HCT116 (cell line): ENCODE results near the gene ADARB1. TPM values are rescaled to one million over a fixed set of nuclear protein-coding genes. Genes with fewer than 3 reads are reported as not detected.

ENCODE experiments used
- ATAC-seq: fragments of 200-7000 bp; cut with Tn5 transposase; 2 replicates; pipeline ENCODE4 v1.9.1; 2020; ENCODE audit warnings: mild to moderate bottlenecking, moderate library complexity
- BruUV-seq: library from RNA; stranded (reverse); fragments of 400-500 nt; replicated peaks from 2 replicates; lab custom pipeline; 2021; lab: Mats Ljungman, UMichigan
- CTCF ChIA-PET: fragments of 300-600 bp; sonication (Branson Sonifier 250); formaldehyde crosslinking; loops from one replicate; lab custom pipeline; 2021; ENCODE audit warnings: antibody characterized with exemption; lab: Charles Lee
- POLR2A ChIA-PET: fragments of 300-600, 350-600 bp; sonication (Branson Sonifier 250); formaldehyde crosslinking; loops from one replicate; lab custom pipeline; 2021; ENCODE audit warnings: antibody characterized with exemption; lab: Charles Lee
- RAD21 ChIA-PET, 2 experiments: fragments of 300-600 bp; sonication (Branson Sonifier 250); formaldehyde crosslinking; loops; one replicate each; lab custom pipeline; 2023; ENCODE audit warnings: low total read pairs in 2 of 2; ENCODE audit not compliant: uncharacterized antibody in 2 of 2, unreplicated experiment in 2 of 2, low non-redundant PET in 1 of 2; lab: Charles Lee
- DNase-seq: peaks from one replicate; pipeline ENCODE4 v3.0.0-alpha.2; 2010; ENCODE audit warnings: low read depth, low spot score
- H2AFZ ChIP-seq: fragments of 200-600 bp; shearing (Covaris generic), sonication (generic); 2 replicates; pipeline ENCODE4 v1.6.1; 2017; ENCODE audit warnings: low read depth, mixed run types, mixed read lengths, antibody characterized with exemption, low read length; ENCODE audit not compliant: poor library complexity, severe bottlenecking
- H3K27ac ChIP-seq: 2 replicates; pipeline ENCODE4 v1.5.1; 2012; ENCODE audit warnings: low read depth, low read length
- H3K27me3 ChIP-seq: fragments of 200-600 bp; sonication (generic); 2 replicates; pipeline ENCODE4 v1.6.1; 2016; ENCODE audit warnings: mixed run types, low read length, mixed read lengths; ENCODE audit not compliant: insufficient read depth
- H3K36me3 ChIP-seq, 2 experiments: fragments of 200-500 bp in 1 of 2; fragments of 200-600 bp in 1 of 2; sonication (Bioruptor generic) in 1 of 2; sonication (generic) in 1 of 2; 2 replicates each; pipeline versions ENCODE4 v1.5.1 to v1.6.1; 2014 to 2016; ENCODE audit warnings: low read length in 2 of 2, inconsistent platforms in 1 of 2, mixed read lengths in 1 of 2, mixed run types in 1 of 2; ENCODE audit not compliant: insufficient read depth in 2 of 2, control insufficient read depth in 1 of 2
- H3K4me1 ChIP-seq, 2 experiments: fragments of 200-600 bp in 1 of 2; sonication (generic) in 1 of 2; 2 replicates each; pipeline versions ENCODE4 v1.5.1 to v1.6.1; 2012 to 2017; ENCODE audit warnings: low read length in 2 of 2, inconsistent platforms in 1 of 2, mild to moderate bottlenecking in 1 of 2, mixed read lengths in 1 of 2, mixed run types in 1 of 2, moderate library complexity in 1 of 2; ENCODE audit not compliant: insufficient read depth in 2 of 2, control insufficient read depth in 1 of 2
- H3K4me2 ChIP-seq: fragments of 200-600 bp; sonication (generic); 2 replicates; pipeline ENCODE4 v1.6.1; 2017; ENCODE audit warnings: mixed run types, low read length, mixed read lengths
- H3K4me3 ChIP-seq, 2 experiments: fragments of 200-600 bp in 1 of 2; sonication (generic) in 1 of 2; replicated peaks in 1 of 2; 2 replicates each; pipeline ENCODE4 v1.5.1; 2011 to 2016; ENCODE audit warnings: low read length in 2 of 2, control low read depth in 1 of 2, low read depth in 1 of 2, mild to moderate bottlenecking in 1 of 2, mixed read lengths in 1 of 2, mixed run types in 1 of 2
- H3K79me2 ChIP-seq: fragments of 200-600 bp; sonication (generic); 2 replicates; pipeline ENCODE4 v1.6.1; 2017; ENCODE audit warnings: mild to moderate bottlenecking, mixed run types, low read length, moderate library complexity, mixed read lengths; ENCODE audit not compliant: insufficient read depth
- H3K9ac ChIP-seq: fragments of 200-600 bp; sonication (generic); 2 replicates; pipeline ENCODE4 v1.6.1; 2016; ENCODE audit warnings: low read length, mixed read lengths
- H3K9me2 ChIP-seq: fragments of 200-600 bp; sonication (generic), shearing (Covaris generic); 2 replicates; pipeline ENCODE4 v1.6.1; 2017; ENCODE audit warnings: mixed run types, mild to moderate bottlenecking, moderate library complexity; ENCODE audit not compliant: insufficient read depth
- H3K9me3 ChIP-seq, 2 experiments: fragments of 200-500 bp in 1 of 2; fragments of 200-600 bp in 1 of 2; sonication (Bioruptor generic) in 1 of 2; sonication (generic) in 1 of 2; 2 replicates each; pipeline ENCODE4 v1.6.1; 2014 to 2017; ENCODE audit warnings: low read length in 2 of 2, mixed read lengths in 2 of 2, inconsistent platforms in 1 of 2, low read depth in 1 of 2, mild to moderate bottlenecking in 1 of 2, mixed run types in 1 of 2, moderate library complexity in 1 of 2; ENCODE audit not compliant: control insufficient read depth in 1 of 2, insufficient read depth in 1 of 2
- H4K20me1 ChIP-seq: fragments of 200-600 bp; sonication (generic), shearing (Covaris generic); 2 replicates; pipeline ENCODE4 v1.6.1; 2017; ENCODE audit warnings: mixed run types, mild to moderate bottlenecking, moderate library complexity; ENCODE audit not compliant: insufficient read depth
- EGR1 ChIP-seq: IDR thresholded peaks from 2 replicates; pipeline ENCODE4 v1.6.1; 2012; ENCODE audit warnings: low read depth
- EZH2 ChIP-seq: fragments of 200-600 bp; sonication (generic); IDR thresholded peaks from 2 replicates; pipeline ENCODE4 v1.6.1; 2017; ENCODE audit warnings: antibody characterized with exemption, mixed run types
- FOSL1 ChIP-seq: IDR thresholded peaks from 2 replicates; pipeline ENCODE4 v1.6.1; 2012; ENCODE audit warnings: low read depth
- JUND ChIP-seq: IDR thresholded peaks from 2 replicates; pipeline ENCODE4 v1.6.1; 2012
- POLR2A ChIP-seq: IDR thresholded peaks from 2 replicates; pipeline ENCODE4 v1.7.0; 2011; ENCODE audit warnings: borderline replicate concordance; ENCODE audit not compliant: insufficient read depth, insufficient read length; ENCODE audit errors: extremely low read depth
- RAD21 ChIP-seq: IDR thresholded peaks from 2 replicates; pipeline ENCODE4 v1.6.1; 2012; ENCODE audit warnings: low read depth, mild to moderate bottlenecking
- SP1 ChIP-seq: IDR thresholded peaks from 2 replicates; pipeline ENCODE4 v1.6.1; 2012; ENCODE audit warnings: low read depth
- SRF ChIP-seq: IDR thresholded peaks from 2 replicates; pipeline ENCODE4 v1.6.1; 2012; ENCODE audit warnings: low read depth
- TCF7L2 ChIP-seq: IDR thresholded peaks from 2 replicates; pipeline ENCODE4 v1.7.0; 2011; ENCODE audit warnings: borderline replicate concordance, inconsistent platforms; ENCODE audit not compliant: insufficient read depth, insufficient read length; ENCODE audit errors: extremely low read depth
- intact Hi-C: fragments of 100-400 bp; cut with micrococcal nuclease; formaldehyde crosslinking; loops from 2 replicates; pipeline ENCODE4 v1.10.0; 2022
- total RNA-seq: library from RNA; stranded (reverse); gene quantifications from one replicate; pipeline ENCODE4 v1.2.1, GENCODE V29; 2021; ENCODE audit not compliant: unreplicated experiment
- TF ChIP-seq, protein P1 (sequence below): IDR thresholded peaks from 2 replicates; pipeline ENCODE4 v1.6.1; 2012; ENCODE audit warnings: low read depth
- TF ChIP-seq, protein P2 (sequence below): IDR thresholded peaks from 2 replicates; pipeline ENCODE4 v1.6.1; 2011; ENCODE audit warnings: mild to moderate bottlenecking, low read length, moderate library complexity; ENCODE audit not compliant: insufficient replicate concordance; ENCODE audit errors: extremely low read depth
- TF ChIP-seq, protein P3 (sequence below), 3 experiments: fragments of 200-600 bp in 1 of 3; sonication (generic) in 1 of 3; IDR thresholded peaks in 2 of 3; conservative IDR thresholded peaks in 1 of 3; 2 replicates each; pipeline ENCODE4 v1.5.1; 2012 to 2017; ENCODE audit warnings: low read depth in 2 of 3, low read length in 2 of 3, antibody characterized with exemption in 1 of 3, borderline replicate concordance in 1 of 3, control low read depth in 1 of 3, mild to moderate bottlenecking in 1 of 3, mixed read lengths in 1 of 3, mixed run types in 1 of 3, moderate library complexity in 1 of 3; ENCODE audit not compliant: insufficient read depth in 1 of 3

ADARB1 gene
- total RNA-seq, 1 experiment from 2014 or later: 13.5 TPM

DNA sequence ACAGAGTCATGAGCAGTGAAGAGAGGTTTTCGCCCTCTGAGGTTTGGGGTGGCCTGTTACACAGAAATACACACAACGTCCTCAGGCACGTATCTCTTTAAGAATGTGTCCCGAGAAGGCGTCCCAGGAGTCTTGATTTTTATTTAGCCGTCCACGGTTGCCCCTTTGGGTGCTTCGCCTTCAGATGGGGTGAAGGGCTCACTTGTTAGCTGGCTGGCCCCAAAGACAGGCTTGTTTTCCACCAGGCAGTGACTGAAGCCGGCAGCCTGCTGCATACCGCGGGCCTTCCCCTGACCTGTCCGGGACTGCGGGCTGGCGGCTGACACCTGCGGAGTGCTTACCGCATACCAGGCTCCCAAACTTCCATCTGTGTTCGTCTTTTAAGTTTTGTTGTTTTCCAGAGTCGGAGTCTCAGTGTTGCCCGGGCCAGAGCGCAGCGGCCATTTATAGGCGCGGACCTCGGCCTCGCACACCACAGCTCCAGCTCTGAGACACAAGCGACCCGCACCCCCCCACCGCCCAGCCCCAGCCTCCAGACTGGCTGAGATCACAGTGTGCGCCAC, 1.6 kb upstream of the ADARB1 start:
- H3K9me3 ChIP-seq: no peaks in the 10 kb centered on the region
- H3K9ac ChIP-seq: no peak overlapping the region
- BruUV-seq: no TSS peak
- ChIA-PET CTCF (no interaction called here), RAD21 (no interaction called here), POLR2A (no interaction called here)
- no peaks in the 10 kb centered on the region for H3K9me2 ChIP-seq
- no peak for DNase-seq
- no peaks in the 10 kb centered on the region for H4K20me1 ChIP-seq
- peak overlapping the region; percentile 70 for H3K4me2 ChIP-seq
- H3K27ac ChIP-seq: no peak overlapping the region
- H3K79me2 ChIP-seq: peaks cover 13% of the 10 kb centered on the region; the same call in 1 of the 2 replicates
- no peaks in the 10 kb centered on the region for H3K36me3 ChIP-seq
- intact Hi-C loops: no loop called here
- peaks cover 7 to 14% of the 10 kb centered on the region in 2 experiments for H3K4me1 ChIP-seq
- no peak for ATAC-seq
- no peaks in the 10 kb centered on the region for H3K27me3 ChIP-seq
- H3K4me3 ChIP-seq: peak overlapping the region in 1 of 2 experiments; percentile 67; a peak in 2 of 4 replicates
- no peak overlapping the region for H2AFZ ChIP-seq
- TF ChIP-seq, protein P1, sequence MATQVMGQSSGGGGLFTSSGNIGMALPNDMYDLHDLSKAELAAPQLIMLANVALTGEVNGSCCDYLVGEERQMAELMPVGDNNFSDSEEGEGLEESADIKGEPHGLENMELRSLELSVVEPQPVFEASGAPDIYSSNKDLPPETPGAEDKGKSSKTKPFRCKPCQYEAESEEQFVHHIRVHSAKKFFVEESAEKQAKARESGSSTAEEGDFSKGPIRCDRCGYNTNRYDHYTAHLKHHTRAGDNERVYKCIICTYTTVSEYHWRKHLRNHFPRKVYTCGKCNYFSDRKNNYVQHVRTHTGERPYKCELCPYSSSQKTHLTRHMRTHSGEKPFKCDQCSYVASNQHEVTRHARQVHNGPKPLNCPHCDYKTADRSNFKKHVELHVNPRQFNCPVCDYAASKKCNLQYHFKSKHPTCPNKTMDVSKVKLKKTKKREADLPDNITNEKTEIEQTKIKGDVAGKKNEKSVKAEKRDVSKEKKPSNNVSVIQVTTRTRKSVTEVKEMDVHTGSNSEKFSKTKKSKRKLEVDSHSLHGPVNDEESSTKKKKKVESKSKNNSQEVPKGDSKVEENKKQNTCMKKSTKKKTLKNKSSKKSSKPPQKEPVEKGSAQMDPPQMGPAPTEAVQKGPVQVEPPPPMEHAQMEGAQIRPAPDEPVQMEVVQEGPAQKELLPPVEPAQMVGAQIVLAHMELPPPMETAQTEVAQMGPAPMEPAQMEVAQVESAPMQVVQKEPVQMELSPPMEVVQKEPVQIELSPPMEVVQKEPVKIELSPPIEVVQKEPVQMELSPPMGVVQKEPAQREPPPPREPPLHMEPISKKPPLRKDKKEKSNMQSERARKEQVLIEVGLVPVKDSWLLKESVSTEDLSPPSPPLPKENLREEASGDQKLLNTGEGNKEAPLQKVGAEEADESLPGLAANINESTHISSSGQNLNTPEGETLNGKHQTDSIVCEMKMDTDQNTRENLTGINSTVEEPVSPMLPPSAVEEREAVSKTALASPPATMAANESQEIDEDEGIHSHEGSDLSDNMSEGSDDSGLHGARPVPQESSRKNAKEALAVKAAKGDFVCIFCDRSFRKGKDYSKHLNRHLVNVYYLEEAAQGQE: no peak
- TF ChIP-seq POLR2A (no peak), TCF7L2 (no peak), EGR1 (no peak), RAD21 (no peak), EZH2 (no peak), SRF (no peak), JUND (no peak), FOSL1 (no peak), SP1 (no peak)
- TF ChIP-seq, protein P2, sequence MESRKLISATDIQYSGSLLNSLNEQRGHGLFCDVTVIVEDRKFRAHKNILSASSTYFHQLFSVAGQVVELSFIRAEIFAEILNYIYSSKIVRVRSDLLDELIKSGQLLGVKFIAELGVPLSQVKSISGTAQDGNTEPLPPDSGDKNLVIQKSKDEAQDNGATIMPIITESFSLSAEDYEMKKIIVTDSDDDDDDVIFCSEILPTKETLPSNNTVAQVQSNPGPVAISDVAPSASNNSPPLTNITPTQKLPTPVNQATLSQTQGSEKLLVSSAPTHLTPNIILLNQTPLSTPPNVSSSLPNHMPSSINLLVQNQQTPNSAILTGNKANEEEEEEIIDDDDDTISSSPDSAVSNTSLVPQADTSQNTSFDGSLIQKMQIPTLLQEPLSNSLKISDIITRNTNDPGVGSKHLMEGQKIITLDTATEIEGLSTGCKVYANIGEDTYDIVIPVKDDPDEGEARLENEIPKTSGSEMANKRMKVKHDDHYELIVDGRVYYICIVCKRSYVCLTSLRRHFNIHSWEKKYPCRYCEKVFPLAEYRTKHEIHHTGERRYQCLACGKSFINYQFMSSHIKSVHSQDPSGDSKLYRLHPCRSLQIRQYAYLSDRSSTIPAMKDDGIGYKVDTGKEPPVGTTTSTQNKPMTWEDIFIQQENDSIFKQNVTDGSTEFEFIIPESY: no peak
- TF ChIP-seq, protein P3, sequence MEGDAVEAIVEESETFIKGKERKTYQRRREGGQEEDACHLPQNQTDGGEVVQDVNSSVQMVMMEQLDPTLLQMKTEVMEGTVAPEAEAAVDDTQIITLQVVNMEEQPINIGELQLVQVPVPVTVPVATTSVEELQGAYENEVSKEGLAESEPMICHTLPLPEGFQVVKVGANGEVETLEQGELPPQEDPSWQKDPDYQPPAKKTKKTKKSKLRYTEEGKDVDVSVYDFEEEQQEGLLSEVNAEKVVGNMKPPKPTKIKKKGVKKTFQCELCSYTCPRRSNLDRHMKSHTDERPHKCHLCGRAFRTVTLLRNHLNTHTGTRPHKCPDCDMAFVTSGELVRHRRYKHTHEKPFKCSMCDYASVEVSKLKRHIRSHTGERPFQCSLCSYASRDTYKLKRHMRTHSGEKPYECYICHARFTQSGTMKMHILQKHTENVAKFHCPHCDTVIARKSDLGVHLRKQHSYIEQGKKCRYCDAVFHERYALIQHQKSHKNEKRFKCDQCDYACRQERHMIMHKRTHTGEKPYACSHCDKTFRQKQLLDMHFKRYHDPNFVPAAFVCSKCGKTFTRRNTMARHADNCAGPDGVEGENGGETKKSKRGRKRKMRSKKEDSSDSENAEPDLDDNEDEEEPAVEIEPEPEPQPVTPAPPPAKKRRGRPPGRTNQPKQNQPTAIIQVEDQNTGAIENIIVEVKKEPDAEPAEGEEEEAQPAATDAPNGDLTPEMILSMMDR (IDR thresholded peaks at IDR 0.05 in 2 of 3, conservative IDR thresholded peaks at IDR 0.05 in 1 of 3; ENCODE audit: borderline replicate concordance in 1 of 3, insufficient read depth in 1 of 3, low read depth in 2 of 3, low read length in 2 of 3): no peak
